ENCODE data around the gene BCO1.

BCO1 gene

GRCh38 chr16:81237282-81237681, 1.2 kb upstream of the BCO1 start:
- DNase-seq: no peak

- DNase-seq: no peak
Observed at GRCh38 chr16:81237942-81238295, 570 bp upstream of the BCO1 start.

GRCh38 chr16:81239367-81240121, 1.1 kb downstream of the BCO1 start:
- DNase-seq: no peak

- no peak for DNase-seq
Observed at GRCh38 chr16:81241706-81242105, 3.2 kb downstream of the BCO1 start.

- no peak for DNase-seq
Observed at GRCh38 chr16:81242977-81243618, 4.6 kb downstream of the BCO1 start.

- no peak for DNase-seq
Observed at GRCh38 chr16:81243942-81244341, 5.5 kb downstream of the BCO1 start.

GRCh38 chr16:81251871-81252270, 13.4 kb downstream of the BCO1 start:
- DNase-seq: no peak

GRCh38 chr16:81253141-81253540, 14.7 kb downstream of the BCO1 start:
- no peak for DNase-seq

- no peak for DNase-seq
Observed at GRCh38 chr16:81254922-81255526, 16.5 kb downstream of the BCO1 start.

GRCh38 chr16:81259916-81260315, 21.4 kb downstream of the BCO1 start:
- no peak for DNase-seq

GRCh38 chr16:81261049-81261648, 22.7 kb downstream of the BCO1 start:
- no peak for DNase-seq

GRCh38 chr16:81263470-81264220, 25.2 kb downstream of the BCO1 start:
- no peak for DNase-seq

GRCh38 chr16:81264386-81264785, 25.9 kb downstream of the BCO1 start:
- DNase-seq: no peak

- DNase-seq: no peak
Observed at GRCh38 chr16:81265052-81265451, 26.6 kb downstream of the BCO1 start.

GRCh38 chr16:81265658-81266451, 27.4 kb downstream of the BCO1 start:
- peak; percentile 5 for DNase-seq

- no peak for DNase-seq
Observed at GRCh38 chr16:81266680-81267095, 28.2 kb downstream of the BCO1 start.

GRCh38 chr16:81268509-81268908, 30.0 kb downstream of the BCO1 start:
- DNase-seq: no peak

- DNase-seq: no peak
Observed at GRCh38 chr16:81273223-81273950, 34.9 kb downstream of the BCO1 start.

GRCh38 chr16:81275064-81275532, 36.6 kb downstream of the BCO1 start:
- DNase-seq: no peak

GRCh38 chr16:81275795-81276194, 37.3 kb downstream of the BCO1 start:
- no peak for DNase-seq

- DNase-seq: no peak
Observed at GRCh38 chr16:81276323-81276722, 37.8 kb downstream of the BCO1 start.

All from fibroblast of skin of scalp (primary cell).